ENCODE data around the gene DCAF5.
"Not testable (repeated sequence)": the region's sequence is repeated elsewhere in the genome, so short reads cannot be mapped to it uniquely, and the experiment has no call there.

Gene DCAF5

GRCh38 chr14:69073915-69074314 is 79.0 kb downstream of the DCAF5 start:
- TF ChIP-seq CTCF (IDR thresholded peaks at IDR 0.05; ENCODE audit: control insufficient read depth, extremely low read depth, insufficient read depth) = no peak
- no peak overlapping the region for H3K4me3 ChIP-seq (ENCODE audit: low read depth, low read length)
- DNase-seq (ENCODE audit: low read depth) = no peak

GRCh38 chr14:69073429-69073828 is 79.5 kb downstream of the DCAF5 start:
- no peak overlapping the region for H3K4me3 ChIP-seq (ENCODE audit: low read depth, low read length)
- no peak for TF ChIP-seq CTCF (IDR thresholded peaks at IDR 0.05; ENCODE audit: control insufficient read depth, extremely low read depth, insufficient read depth)
- no peak for DNase-seq (ENCODE audit: low read depth)

GRCh38 chr14:69072584-69072983 is 80.3 kb downstream of the DCAF5 start:
- no peak for TF ChIP-seq CTCF (IDR thresholded peaks at IDR 0.05; ENCODE audit: control insufficient read depth, extremely low read depth, insufficient read depth)
- no peak for DNase-seq (ENCODE audit: low read depth)
- H3K4me3 ChIP-seq (ENCODE audit: low read depth, low read length) = no peak overlapping the region

GRCh38 chr14:69068744-69069421 is 84.0 kb downstream of the DCAF5 start:
- TF ChIP-seq CTCF (IDR thresholded peaks at IDR 0.05; ENCODE audit: control insufficient read depth, extremely low read depth, insufficient read depth) = no peak
- DNase-seq (ENCODE audit: low read depth) = no peak
- no peak overlapping the region for H3K4me3 ChIP-seq (ENCODE audit: low read depth, low read length)

- no peak overlapping the region for H3K4me3 ChIP-seq (ENCODE audit: low read depth, low read length)
- TF ChIP-seq CTCF (IDR thresholded peaks at IDR 0.05; ENCODE audit: control insufficient read depth, extremely low read depth, insufficient read depth) = no peak
- DNase-seq (ENCODE audit: low read depth) = no peak
Measured at GRCh38 chr14:69066396-69067171, 86.3 kb downstream of the DCAF5 start.

- not testable (repeated sequence) for DNase-seq (ENCODE audit: low read depth)
Measured at GRCh38 chr14:69065934-69066333, 87.0 kb downstream of the DCAF5 start.

GRCh38 chr14:69064596-69064995 is 88.3 kb downstream of the DCAF5 start:
- no peak for DNase-seq (ENCODE audit: low read depth)
- TF ChIP-seq CTCF (IDR thresholded peaks at IDR 0.05; ENCODE audit: control insufficient read depth, extremely low read depth, insufficient read depth) = no peak
- no peak overlapping the region for H3K4me3 ChIP-seq (ENCODE audit: low read depth, low read length)

More at GRCh38 chr14:69065934-69066333, 87.0 kb downstream of the DCAF5 start:
- H3K4me3 ChIP-seq (ENCODE audit: low read depth, low read length) = not testable (repeated sequence)
